ENCODE measurements around the gene OR4K1. TPM values are rescaled to one million over a fixed set of nuclear protein-coding genes. Genes with fewer than 3 reads are reported as not detected.

Gene OR4K1
- total RNA-seq (2021) (not detected in 2 replicates), Bru-seq, nascent RNA (not detected), BruChase-seq, experiment 1, labeled RNA remaining after a 2-hour chase (not detected), BruChase-seq, experiment 2, labeled RNA remaining after a 6-hour chase (not detected)
- long read RNA-seq: 0 reads

GRCh38 chr14:19930617-19931016 lies at the start of gene OR4K1:
Gene OR4K1, plus strand, starts transcription at chr14:19930917. Its CDS starts 4,750 bp downstream, at chr14:19935667.
- no peak within 1 kb of the TSS for H3K4me3 ChIP-seq (ENCODE audit: low read depth, low read length, poor library complexity, severe bottlenecking)
- DNase-seq (ENCODE audit: low spot score): no peak
- H3K4me1 ChIP-seq (ENCODE audit: insufficient read depth, low read length, poor library complexity, severe bottlenecking): no peaks in the 10 kb centered on the region
- ChIA-PET POLR2A (ENCODE audit: low non-redundant PET) (no interaction called here), CTCF (no interaction called here)
- no peak for TF ChIP-seq EZH2 (IDR thresholded peaks at IDR 0.05; ENCODE audit: borderline replicate concordance, low read depth, low read length, poor library complexity, severe bottlenecking)
- TF ChIP-seq CTCF (conservative IDR thresholded peaks at IDR 0.05; ENCODE audit: low read depth, low read length): no peak
- H3K9me3 ChIP-seq (ENCODE audit: low read depth, low read length, poor library complexity, severe bottlenecking): peaks cover 19% of the 10 kb centered on the region
- no peaks in the 10 kb centered on the region for H3K27me3 ChIP-seq (replicated peaks; ENCODE audit: insufficient read depth, low read depth, low read length, poor library complexity)
- H3K27ac ChIP-seq (ENCODE audit: low read depth, low read length, poor library complexity, severe bottlenecking): no peak within 1 kb of the TSS
- BruUV-seq (replicated peaks): no TSS peak
- no peaks in the 10 kb centered on the region for H3K36me3 ChIP-seq (ENCODE audit: insufficient read depth, low read length, poor library complexity, severe bottlenecking)
- intact Hi-C loops (cut with micrococcal nuclease; ENCODE audit: unreplicated experiment): no loop called here

GRCh38 chr14:19895282-19895681 lies 35.4 kb upstream of the OR4K1 start:
- BruUV-seq (replicated peaks): no TSS peak
- POLR2A ChIA-PET (ENCODE audit: low non-redundant PET): no interaction called here
- H3K4me1 ChIP-seq (ENCODE audit: insufficient read depth, low read length, poor library complexity, severe bottlenecking): no peaks in the 10 kb centered on the region
- intact Hi-C loops (cut with micrococcal nuclease; ENCODE audit: unreplicated experiment): no loop called here
- no peak for TF ChIP-seq EZH2 (IDR thresholded peaks at IDR 0.05; ENCODE audit: borderline replicate concordance, low read depth, low read length, poor library complexity, severe bottlenecking)
- H3K36me3 ChIP-seq (ENCODE audit: insufficient read depth, low read length, poor library complexity, severe bottlenecking): no peaks in the 10 kb centered on the region
- CTCF ChIA-PET: no interaction called here
- no peak overlapping the region for H3K4me3 ChIP-seq (ENCODE audit: low read depth, low read length, poor library complexity, severe bottlenecking)
- no peak for DNase-seq (ENCODE audit: low spot score)
- no peaks in the 10 kb centered on the region for H3K27me3 ChIP-seq (replicated peaks; ENCODE audit: insufficient read depth, low read depth, low read length, poor library complexity)
- no peak overlapping the region for H3K27ac ChIP-seq (ENCODE audit: low read depth, low read length, poor library complexity, severe bottlenecking)
- H3K9me3 ChIP-seq (ENCODE audit: low read depth, low read length, poor library complexity, severe bottlenecking): peaks cover 47% of the 10 kb centered on the region

- intact Hi-C loops (cut with micrococcal nuclease; ENCODE audit: unreplicated experiment): no loop called here
- Histone ChIP-seq H3K27ac (ENCODE audit: low read depth, low read length, poor library complexity, severe bottlenecking) (no peak overlapping the region), H3K4me3 (ENCODE audit: low read depth, low read length, poor library complexity, severe bottlenecking) (no peak overlapping the region), H3K9me3 (ENCODE audit: low read depth, low read length, poor library complexity, severe bottlenecking) (peaks cover 45% of the 10 kb centered on the region), H3K4me1 (ENCODE audit: insufficient read depth, low read length, poor library complexity, severe bottlenecking) (no peaks in the 10 kb centered on the region), H3K36me3 (ENCODE audit: insufficient read depth, low read length, poor library complexity, severe bottlenecking) (no peaks in the 10 kb centered on the region), H3K27me3 (replicated peaks; ENCODE audit: insufficient read depth, low read depth, low read length, poor library complexity) (no peaks in the 10 kb centered on the region)
- CTCF ChIA-PET: no interaction called here
- no peak for TF ChIP-seq EZH2 (IDR thresholded peaks at IDR 0.05; ENCODE audit: borderline replicate concordance, low read depth, low read length, poor library complexity, severe bottlenecking)
- no peak for TF ChIP-seq CTCF (conservative IDR thresholded peaks at IDR 0.05; ENCODE audit: low read depth, low read length)
- POLR2A ChIA-PET (ENCODE audit: low non-redundant PET): no interaction called here
- no peak for DNase-seq (ENCODE audit: low spot score)
- no TSS peak for BruUV-seq (replicated peaks)
Measured at GRCh38 chr14:19900999-19901398, 29.7 kb upstream of the OR4K1 start.

GRCh38 chr14:19902409-19902808 lies 28.3 kb upstream of the OR4K1 start:
- intact Hi-C loops (cut with micrococcal nuclease; ENCODE audit: unreplicated experiment): no loop called here
- no TSS peak for BruUV-seq (replicated peaks)
- POLR2A ChIA-PET (ENCODE audit: low non-redundant PET): no interaction called here
- no peak for TF ChIP-seq CTCF (conservative IDR thresholded peaks at IDR 0.05; ENCODE audit: low read depth, low read length)
- no peak for TF ChIP-seq EZH2 (IDR thresholded peaks at IDR 0.05; ENCODE audit: borderline replicate concordance, low read depth, low read length, poor library complexity, severe bottlenecking)
- no peaks in the 10 kb centered on the region for H3K36me3 ChIP-seq (ENCODE audit: insufficient read depth, low read length, poor library complexity, severe bottlenecking)
- DNase-seq (ENCODE audit: low spot score): no peak
- H3K27me3 ChIP-seq (replicated peaks; ENCODE audit: insufficient read depth, low read depth, low read length, poor library complexity): no peaks in the 10 kb centered on the region
- no peak overlapping the region for H3K27ac ChIP-seq (ENCODE audit: low read depth, low read length, poor library complexity, severe bottlenecking)
- H3K4me1 ChIP-seq (ENCODE audit: insufficient read depth, low read length, poor library complexity, severe bottlenecking): no peaks in the 10 kb centered on the region
- H3K4me3 ChIP-seq (ENCODE audit: low read depth, low read length, poor library complexity, severe bottlenecking): no peak overlapping the region
- peaks cover 38% of the 10 kb centered on the region for H3K9me3 ChIP-seq (ENCODE audit: low read depth, low read length, poor library complexity, severe bottlenecking)
- CTCF ChIA-PET: no interaction called here

All from A673 (cell line).